Stimulated activated CD4-positive, alpha-beta T cell treated with anti-CD3 and anti-CD28 coated beads, Interleukin-15, amount 100 ng/mL, for 24 hours (primary cell): Measurements from ENCODE around the gene FGF5.
"Not testable (repeated sequence)": the region's sequence is repeated elsewhere in the genome, so short reads cannot be mapped to it uniquely, and the experiment has no call there.

Source experiments
- DNase-seq: peaks from one replicate; pipeline ENCODE4 v3.0.0-alpha.2; 2020

The FGF5 gene

DNA sequence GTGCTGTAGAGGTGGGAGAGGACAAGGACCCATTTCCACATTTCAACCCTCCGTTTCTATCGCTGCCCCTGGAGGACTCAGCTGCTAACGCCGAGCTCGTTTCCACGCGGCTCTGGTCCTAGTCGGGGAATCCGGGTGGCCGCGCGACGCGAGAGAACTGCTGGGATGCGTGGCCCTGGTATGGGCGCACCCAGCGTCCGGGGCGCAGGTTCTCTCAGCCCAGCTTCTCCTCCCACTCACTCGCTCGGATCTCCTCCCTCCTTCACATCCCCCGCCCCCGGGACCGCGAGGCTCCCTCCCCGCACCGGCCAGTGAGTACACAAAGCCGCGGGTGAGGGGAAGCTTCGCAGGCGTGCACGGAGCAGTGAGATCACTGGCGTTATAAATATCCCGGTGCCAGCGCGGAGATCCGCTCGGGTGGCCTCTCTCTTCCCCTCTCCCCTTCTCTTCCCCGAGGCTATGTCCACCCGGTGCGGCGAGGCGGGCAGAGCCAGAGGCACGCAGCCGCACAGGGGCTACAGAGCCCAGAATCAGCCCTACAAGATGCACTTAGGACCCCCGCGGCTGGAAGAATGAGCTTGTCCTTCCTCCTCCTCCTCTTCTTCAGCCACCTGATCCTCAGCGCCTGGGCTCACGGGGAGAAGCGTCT is at the start of gene FGF5:
Gene FGF5, plus strand, starts transcription at position 412 of the 649 bp plus-strand sequence. Its CDS starts 161 bp downstream, at position 573.
- DNase-seq: peak; percentile 59

- DNase-seq: no peak
Measured at GRCh38 chr4:80219301-80220025, 47.0 kb upstream of the FGF5 start.

DNA sequence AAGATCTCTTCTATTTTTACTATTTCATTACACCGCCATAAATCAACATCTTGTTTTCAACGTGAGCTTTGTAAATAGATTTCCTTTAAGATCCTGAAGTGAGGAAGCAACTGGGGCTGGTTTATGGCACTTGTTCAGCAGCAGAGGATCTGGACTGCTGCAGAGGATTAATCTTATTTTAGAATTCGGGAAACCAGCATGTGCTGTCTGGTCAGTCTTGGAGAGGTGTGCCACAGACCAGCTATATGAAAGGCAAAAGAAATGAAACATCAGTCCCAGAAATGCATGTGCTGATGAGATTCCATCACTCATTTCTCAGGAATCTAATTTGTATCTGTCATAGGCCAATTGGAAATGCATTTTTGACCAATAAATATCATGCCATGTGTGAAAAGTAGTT is 45.8 kb upstream of the FGF5 start:
- DNase-seq: no peak

- DNase-seq: no peak
Measured at GRCh38 chr4:80221161-80221560, 45.3 kb upstream of the FGF5 start.

DNA sequence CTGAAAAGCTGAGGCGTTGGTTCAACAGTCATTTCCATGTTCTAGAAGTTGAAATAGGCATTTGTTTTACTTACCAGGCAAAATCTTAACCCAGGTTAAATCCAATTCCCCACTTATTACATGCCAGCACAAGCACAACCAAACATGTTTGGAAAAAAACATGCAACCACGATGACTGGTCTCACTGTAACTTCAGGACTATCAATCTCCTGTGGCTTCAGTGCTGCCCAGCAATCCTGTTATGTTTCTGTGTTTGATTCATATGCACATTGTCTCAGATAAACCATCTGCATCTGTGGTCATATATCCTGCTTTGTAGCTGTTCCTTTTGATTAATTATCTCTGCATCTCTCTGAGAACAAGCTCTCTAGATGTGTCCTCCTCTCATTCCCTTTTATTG is 40.9 kb upstream of the FGF5 start:
- DNase-seq: no peak

DNA sequence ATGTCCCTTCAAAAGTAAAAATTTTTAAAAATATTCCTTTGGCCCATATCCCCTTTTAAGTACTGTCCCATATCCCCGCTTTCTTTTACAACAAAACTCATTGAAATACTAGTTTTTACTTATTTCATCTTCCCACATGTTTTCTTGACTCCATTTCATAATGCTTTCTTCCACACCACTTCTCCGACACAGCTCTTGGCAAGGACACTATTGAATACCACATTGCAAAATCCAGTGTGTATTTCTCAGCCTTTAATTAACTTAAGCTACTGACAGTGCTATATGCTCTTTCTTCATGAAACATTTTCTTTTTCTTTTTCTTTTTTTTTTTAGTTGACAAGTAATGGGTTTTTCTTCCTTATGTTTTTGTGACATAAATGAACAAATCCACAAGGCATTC is 40.4 kb upstream of the FGF5 start:
- DNase-seq: no peak

DNA sequence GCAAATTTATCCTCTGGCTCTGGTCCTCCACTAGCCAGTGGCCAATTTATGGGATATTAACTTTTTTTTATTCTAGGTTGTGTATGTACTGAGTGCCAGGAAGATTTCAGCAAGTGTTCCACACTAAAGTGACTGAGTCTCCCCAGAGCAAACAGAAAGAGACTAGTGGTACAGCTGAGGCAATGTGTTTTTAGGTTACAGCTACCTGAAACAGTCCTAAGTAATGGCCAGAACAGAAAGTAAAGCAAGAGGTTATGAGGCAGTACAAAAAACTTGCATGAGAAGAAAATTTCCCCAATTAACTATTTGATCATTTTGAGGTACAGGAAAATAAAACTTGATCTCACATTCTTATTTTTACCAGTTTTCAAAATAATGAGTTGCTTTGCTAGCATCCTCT is 38.0 kb upstream of the FGF5 start:
- DNase-seq: no peak

DNA sequence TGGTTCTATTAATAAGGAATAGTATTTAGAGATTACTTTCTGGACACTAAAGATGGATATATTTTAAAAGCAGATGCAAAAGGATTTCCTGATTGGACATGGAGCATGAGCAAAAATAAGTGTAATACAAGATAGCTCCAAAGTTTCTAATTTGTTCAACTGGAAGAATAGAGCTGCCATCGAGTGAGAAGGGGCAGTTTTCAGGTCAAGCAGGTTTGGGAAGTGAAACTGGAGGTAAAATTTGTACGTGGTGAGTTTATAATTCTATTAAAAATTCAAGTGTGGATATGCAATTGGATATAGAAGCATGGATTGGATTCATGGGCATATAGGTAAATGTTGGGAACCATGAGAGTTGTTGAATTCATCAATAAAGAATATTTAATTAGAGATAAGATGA is 37.3 kb upstream of the FGF5 start:
- no peak for DNase-seq

DNA sequence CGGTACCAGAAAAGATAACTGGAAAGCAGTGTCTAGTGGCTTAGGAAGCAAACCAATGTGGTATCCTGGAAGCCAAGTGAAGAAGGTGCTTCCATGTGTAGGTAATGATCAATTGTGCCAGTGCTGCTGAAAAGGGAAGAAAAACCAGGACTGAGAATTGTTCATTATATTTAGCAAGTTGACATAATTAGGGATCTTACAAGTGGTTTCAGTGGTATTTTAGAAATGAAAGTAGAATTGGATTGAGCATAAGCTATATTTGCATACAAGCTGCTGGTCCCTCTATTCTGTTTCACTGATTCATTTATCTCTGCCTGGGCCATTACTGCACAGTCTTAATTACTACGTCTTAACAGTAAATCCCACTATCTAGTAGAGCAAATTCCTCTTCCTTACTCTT is 36.9 kb upstream of the FGF5 start:
- no peak for DNase-seq

- DNase-seq: no peak
Measured at GRCh38 chr4:80231180-80231579, 35.3 kb upstream of the FGF5 start.

- no peak for DNase-seq
Measured at GRCh38 chr4:80232707-80233370, 33.6 kb upstream of the FGF5 start.

- DNase-seq: no peak
Measured at GRCh38 chr4:80233390-80233789, 33.1 kb upstream of the FGF5 start.

DNA sequence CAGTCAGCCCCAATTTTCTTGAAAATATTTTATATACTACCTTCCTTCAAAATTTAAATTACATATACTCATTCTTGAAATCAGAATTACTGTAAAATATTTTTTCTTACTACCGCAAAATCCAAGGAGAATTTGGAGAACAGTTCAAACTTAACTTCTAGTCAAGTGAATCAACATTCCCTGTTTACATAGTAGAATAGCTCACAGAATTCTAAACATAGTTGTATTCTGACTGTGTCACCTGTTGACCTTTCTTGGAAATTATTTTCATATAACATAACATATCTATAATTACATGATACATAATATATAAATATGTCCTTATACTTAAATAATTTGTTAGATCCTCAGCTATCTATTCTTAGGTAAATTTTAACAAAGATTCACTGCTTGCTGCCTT is 31.0 kb upstream of the FGF5 start:
- no peak for DNase-seq

DNA sequence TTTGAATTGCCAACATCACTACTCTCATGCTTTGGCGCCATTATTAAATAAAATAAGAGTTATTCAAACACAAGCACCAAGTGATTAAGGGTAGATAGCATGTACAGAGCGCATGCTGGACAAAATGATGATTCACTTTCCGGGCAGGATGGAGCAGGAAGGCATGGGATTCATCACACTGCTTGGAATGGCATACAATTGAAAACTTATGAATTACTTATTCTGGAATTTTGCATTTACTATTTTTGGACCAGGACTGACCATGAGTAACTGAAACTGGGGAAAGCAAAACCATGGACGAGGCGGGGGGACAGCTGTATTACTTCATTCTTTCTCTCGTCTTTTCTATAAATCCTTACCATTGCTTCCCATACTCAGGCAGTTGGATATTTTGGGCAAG is 28.5 kb upstream of the FGF5 start:
- DNase-seq: no peak

DNA sequence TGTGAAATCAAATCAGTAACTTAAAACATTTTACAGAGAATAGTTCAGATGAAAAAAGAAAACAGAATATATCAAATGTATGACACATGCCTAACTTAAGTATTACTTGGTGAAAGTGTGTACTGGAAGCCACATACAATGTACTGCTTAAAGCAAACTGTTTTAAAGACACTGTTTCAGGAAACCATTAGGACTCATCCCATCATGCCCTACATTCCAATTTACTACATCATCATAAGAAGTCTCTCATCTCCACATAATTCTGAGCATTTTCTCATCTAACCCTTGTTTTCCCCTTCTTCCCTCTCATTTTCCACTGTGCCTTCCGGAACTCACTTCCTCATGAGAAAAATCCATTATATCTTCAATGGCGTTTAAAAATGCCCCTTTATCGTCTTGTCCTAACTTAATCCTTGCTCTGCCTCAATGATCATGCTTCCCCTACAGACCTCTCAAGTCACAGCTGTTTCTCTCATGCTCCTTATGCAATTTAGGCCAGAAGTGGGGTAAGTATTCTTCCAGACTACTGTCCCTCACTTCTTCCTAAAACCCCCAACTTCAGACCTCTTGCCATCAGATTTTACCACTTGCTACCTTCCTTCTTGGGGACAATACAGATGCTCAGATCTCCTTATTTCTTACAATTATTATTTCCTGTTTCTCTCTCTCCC is 26.8 kb upstream of the FGF5 start:
- no peak for DNase-seq

- no peak for DNase-seq
Measured at GRCh38 chr4:80240976-80241375, 25.5 kb upstream of the FGF5 start.

GRCh38 chr4:80243274-80244018 is 23.0 kb upstream of the FGF5 start:
- DNase-seq: no peak

- DNase-seq: not testable (repeated sequence)
Measured at GRCh38 chr4:80247484-80247883, 19.0 kb upstream of the FGF5 start.

- no peak for DNase-seq
Measured at GRCh38 chr4:80249144-80249543, 17.3 kb upstream of the FGF5 start.

DNA sequence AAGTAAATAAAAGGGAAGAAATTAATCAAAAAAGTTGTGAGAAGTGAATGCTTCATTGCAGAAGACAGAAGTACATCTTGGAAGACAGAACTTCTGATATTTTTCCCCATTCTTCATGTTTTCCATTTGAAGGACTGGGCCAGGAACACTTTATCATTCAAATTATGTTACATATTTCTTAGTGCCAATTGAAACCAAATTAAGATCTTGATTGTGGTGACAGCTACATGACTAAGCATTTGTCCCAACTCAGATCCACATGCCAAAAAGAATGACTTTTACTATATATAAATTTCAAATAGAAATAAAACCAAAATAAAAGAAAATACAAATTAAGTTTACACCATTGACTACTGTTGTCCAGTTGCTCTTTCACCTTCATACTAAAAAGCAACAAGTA is 14.0 kb upstream of the FGF5 start:
- no peak for DNase-seq

DNA sequence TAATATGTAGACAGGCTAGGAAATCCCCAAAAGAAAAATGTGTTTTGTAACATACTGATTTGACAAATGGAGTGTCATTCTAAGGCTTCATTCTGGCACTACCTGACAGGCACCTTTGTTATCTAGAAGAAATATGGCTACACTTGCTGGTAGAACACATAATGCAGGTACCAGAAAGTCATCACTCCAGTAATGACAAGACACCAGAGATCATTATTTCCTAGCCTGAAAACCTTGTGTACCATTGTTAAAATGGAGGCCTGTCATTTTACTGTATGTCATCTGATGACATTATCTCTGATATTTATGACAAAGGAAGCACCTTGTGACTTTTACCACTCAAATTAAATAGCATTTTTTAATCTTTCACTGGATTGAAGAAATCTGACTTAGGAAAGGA is 13.5 kb upstream of the FGF5 start:
- no peak for DNase-seq

DNA sequence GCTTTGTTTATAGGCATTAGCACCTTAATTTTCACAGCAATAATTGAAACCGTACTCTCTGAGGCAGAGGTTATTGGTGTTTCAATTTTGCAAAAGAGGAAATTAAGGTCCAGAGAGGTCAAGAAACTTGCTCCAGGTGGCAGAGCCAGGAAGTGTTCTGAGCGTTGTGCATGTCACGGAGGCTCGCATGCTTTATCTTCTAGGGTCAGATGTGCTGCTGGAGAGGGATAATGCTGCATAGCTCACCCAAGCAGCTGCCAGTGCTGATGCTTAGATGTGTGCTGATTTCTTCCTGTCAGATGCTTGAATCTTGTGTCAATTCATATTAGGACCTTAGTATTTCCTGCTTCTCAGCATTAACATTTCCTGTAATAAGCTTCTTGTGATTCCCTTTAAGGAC is 13.0 kb upstream of the FGF5 start:
- DNase-seq: no peak

- DNase-seq: no peak
Measured at GRCh38 chr4:80254114-80254513, 12.3 kb upstream of the FGF5 start.
